HG03108 (cell line): Measurements from ENCODE around the gene SHROOM3.

Source experiments
- ATAC-seq: cut with Tn5 transposase; IDR thresholded peaks from one replicate; pipeline ENCODE4 v1.9.1; 2021; ENCODE audit warnings: moderate library complexity; ENCODE audit not compliant: unreplicated experiment

SHROOM3 gene

GRCh38 chr4:76616526-76616925 is 181.5 kb downstream of the SHROOM3 start:
- ATAC-seq: no peak

DNA sequence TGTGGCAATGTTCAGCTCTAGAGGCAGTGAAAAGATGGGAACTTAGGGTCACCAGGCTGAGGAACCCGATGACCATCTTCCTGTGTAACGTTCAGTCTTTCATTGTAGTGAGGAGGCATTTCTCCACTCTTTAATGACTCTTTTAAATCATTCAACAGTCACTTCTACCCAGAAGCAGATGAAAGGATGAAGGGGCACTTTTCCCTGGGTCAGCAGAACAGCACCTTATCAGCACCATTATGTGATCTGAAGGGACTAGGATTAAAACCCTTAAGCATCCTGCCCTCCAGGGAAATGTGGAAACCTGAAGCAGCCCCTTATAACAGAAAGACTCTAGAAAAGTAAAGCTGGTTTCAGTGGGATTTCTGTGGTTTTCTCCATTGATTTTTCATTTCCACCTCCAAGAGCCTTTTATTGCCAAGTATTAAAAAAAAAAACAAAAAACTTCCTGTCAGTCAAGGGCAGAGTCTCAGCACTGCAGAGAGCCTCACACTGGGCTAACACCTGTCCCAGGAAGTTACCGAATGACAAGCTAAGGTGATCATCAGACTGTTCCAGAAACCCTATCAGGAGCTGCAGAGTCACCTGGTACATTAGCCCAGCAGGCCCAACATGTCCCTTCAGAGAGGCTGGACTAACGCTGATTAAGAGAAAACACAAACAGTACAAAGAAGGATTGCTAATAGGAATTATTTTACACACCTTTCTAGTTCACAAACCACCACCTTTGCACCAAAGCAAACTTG is 185.9 kb downstream of the SHROOM3 start:
- ATAC-seq: no peak

DNA sequence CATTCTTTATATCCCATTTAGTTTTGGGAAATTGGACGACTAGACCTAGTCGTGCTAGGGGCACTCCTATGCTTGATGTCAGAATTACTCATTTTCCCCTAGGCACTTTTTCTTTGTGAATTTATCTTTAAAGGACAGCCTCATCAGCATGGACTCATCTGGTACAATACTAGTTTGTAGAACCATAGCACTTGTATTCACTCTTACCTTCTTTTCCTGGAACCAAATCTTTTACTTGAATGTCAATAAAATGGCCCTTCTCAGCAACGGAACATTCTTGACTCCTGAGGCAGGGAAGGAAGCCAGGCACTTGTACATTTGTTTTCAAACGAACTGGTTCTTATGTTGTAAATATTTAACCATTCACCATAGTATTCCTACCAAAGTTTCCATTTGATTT is 187.1 kb downstream of the SHROOM3 start:
- ATAC-seq: no peak

DNA sequence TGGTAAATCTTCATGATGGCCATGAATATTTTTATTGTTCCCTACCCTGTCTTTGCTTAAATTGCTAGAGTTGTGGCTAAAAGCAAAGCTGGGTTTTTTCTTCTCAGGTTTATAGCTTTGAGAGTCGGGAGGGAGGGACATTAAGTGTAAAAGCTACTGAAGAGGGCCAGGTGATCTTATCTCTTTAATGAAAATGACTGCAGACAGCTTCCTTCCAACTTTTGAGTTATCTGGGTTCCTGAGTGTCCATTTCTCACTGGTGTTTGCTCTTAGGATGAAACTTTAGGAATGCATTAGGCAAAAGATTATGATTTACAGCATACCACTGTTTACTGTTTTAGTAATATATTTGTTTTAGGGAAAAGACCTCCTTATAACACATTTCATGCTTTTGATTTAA is 187.7 kb downstream of the SHROOM3 start:
- no peak for ATAC-seq

DNA sequence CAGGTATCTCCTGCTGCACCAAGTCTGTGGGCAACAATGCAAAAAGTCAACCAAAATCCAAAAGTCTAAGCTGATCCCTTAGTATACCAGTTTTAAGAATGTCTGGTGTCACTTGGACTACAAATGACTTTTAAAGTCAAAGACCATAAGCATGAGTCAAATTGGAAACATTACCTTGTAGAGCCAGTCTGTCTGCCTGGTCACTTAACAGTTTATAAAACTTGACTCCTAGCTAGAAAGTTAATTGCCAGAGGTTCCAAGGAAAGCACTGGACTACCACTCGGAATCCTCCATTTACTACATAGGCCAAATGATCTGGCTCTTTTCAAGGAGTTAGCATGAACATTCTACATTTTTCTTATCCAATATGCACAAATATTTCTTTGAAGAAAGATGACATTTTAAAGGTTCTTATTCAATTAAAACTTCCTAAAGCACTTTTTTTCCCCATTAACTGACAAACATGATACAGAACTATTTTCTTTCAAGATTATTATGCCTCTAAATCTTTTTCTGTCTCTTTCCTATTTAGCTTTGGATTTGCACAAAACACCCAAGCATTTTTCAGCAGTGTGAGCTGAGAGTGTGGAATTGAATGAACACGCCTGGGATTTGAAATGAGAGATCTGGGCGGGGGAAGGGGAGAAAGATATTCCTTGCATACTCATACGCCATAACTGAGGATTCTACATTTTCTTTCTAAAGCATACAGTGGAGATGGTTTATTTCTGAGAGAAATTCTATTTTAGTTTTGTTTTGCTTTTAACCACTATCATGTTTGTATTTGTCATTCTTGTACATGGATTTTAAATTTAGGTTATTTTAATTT is 188.4 kb downstream of the SHROOM3 start:
- ATAC-seq: no peak

DNA sequence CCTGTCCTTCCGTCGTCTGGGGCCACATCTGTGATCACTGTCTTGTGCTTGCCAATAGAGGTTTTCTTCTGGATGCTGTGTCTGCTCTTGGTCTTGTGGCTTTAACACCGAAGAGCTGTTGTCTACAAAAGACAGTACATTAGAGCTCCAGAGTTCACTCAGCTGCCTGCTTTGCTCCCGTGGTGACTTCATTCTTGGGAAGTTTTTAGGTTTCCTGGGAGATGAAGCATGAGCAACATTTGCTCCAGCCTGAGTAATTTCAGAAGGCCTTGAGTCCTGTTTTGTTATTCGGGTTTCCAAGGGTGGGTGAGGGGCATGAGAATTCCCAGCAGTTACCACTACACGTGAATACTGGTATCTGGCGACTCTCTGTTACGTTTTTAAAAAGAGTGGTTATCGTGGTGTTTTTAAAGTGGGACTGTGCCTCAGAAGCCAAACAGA is 189.2 kb downstream of the SHROOM3 start:
- no peak for ATAC-seq

- ATAC-seq: no peak
Measured at GRCh38 chr4:76624931-76625715, 190.1 kb downstream of the SHROOM3 start.

GRCh38 chr4:76626686-76627465 is 191.8 kb downstream of the SHROOM3 start:
- no peak for ATAC-seq

DNA sequence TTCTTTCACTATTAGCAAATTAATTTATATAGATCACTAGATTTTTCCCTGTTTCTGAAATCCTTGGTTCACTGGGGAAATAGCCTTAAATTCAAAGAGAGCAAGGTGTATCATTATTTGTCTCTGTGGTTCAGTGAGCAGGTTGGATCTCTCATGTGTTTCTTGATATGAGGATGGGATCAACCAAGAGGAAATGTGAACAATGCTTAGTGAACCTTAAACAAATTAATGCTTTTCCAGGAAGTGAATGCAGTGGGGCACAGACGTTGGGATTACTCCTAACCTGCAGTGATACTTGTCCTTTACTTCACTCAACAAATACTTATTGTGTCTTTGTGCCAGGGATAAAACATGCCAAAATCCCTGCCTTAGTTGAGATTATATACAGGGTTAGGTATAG is 193.2 kb downstream of the SHROOM3 start:
- ATAC-seq: no peak

DNA sequence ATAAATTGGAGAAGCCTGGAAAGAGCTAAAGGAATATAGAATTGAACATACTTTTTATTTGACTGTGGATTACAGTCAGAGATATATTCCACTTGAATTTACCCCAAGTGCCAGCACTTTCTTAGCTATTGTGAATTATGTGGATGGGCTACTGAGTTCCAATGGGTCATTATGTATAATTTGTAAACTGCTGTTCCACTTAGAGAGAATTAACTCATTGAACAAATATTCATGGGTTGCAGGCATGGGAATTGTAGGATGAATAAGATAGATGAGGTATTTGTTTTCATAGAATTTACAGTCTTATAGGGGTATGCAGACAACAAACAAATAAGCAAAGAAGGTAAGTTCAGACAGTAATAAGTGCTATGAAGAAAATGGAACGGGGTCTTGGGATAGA is 195.7 kb downstream of the SHROOM3 start:
- no peak for ATAC-seq

GRCh38 chr4:76634220-76634619 is 199.2 kb downstream of the SHROOM3 start:
- no peak for ATAC-seq

GRCh38 chr4:76637712-76638361 is 202.8 kb downstream of the SHROOM3 start:
- ATAC-seq: no peak

DNA sequence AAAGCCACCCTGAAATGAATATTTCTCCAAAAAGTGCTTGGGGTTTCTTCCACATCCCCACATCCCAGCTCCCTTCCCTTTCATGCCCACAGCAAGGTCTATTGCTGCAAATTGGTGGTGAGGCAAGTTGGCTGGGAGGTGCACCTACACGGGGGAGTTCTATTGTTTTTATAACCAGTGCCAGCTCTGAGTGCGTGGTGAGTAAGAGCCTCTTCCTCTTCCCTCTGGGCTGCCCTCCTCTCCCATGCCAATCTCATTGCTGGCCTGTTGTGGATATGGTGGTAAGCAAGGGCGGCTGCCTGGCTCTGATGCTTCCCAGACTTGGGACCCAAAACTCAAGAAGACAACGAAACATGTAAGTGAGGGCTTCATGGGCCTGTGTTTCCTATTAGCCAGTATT is 204.3 kb downstream of the SHROOM3 start:
- no peak for ATAC-seq

- no peak for ATAC-seq
Measured at GRCh38 chr4:76640353-76640910, 205.4 kb downstream of the SHROOM3 start.

GRCh38 chr4:76641351-76641750 is 206.3 kb downstream of the SHROOM3 start:
- no peak for ATAC-seq

DNA sequence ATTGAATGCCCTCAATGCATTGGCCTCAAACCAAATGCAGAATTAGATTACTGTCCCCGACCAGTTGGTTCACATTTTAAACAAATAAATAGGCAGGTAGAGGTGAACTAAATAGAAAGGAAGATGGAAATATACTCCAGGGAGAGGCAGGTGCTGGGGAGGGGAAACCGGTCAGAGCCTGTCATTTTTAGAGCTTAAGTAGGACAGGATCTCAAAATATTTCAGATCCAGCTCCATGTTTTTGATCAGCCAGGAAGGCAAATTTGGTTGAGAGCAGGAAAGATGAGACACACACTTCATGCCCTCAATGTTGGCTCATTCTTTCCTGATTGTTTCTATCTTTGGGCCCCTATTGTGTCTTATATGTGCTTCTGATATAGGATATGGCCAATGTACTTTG is 206.7 kb downstream of the SHROOM3 start:
- no peak for ATAC-seq

DNA sequence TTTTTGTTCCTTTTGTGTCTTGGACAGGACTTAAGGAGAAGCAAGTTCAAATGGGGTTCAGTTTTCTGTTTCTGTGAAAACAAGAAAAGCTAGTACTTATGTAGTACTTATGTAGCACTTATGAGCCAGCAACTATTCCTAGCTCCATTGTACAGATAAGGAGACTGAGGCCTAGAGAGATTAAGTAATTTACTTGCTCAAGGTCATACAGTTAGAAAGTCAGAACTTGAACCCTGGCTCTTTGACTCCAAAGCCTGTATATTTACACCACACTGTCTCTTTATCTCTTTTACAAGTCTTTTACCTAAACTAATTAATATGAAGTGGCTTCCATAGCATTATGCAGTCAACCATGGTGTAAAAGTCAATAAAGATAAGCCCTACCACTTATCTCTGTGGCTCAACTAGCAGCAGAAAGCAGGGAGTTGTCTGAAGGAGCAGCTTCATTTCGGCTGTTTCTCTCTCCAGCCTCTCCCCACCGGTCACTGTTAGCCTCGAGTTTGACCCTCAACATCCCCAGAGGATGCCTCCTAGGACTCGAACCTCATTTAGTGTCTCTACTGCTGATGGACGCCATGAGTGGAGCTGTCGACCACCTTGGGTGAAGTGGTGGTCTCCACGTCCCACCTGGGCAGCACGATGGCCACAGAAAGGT is 209.9 kb downstream of the SHROOM3 start:
- no peak for ATAC-seq

- ATAC-seq: no peak
Measured at GRCh38 chr4:76649086-76649485, 214.1 kb downstream of the SHROOM3 start.

GRCh38 chr4:76651616-76652015 is 216.6 kb downstream of the SHROOM3 start:
- ATAC-seq: no peak
